SK-N-SH (cell line): ENCODE data around the gene AGFG1. TPM values are rescaled to one million over a fixed set of nuclear protein-coding genes. Genes with fewer than 3 reads are reported as not detected.

Experiments used
- CTCF ChIA-PET: fragments of 300-600, 350-600 bp; formaldehyde crosslinking; extraction: SDS; loops from one replicate; lab custom pipeline; 2021; lab: Yijun Ruan, JAX
- POLR2A ChIA-PET: fragments of 350-600 bp; sonication (Branson Sonifier 250); formaldehyde crosslinking; extraction: SDS; loops from one replicate; lab custom pipeline; 2020; ENCODE audit warnings: antibody characterized with exemption, inconsistent platforms; lab: Yijun Ruan, JAX
- DNase-seq: peaks from one replicate; pipeline ENCODE4 v3.0.0; 2012
- H2AFZ ChIP-seq: fragments of 200-600 bp; sonication (generic); 2 replicates; pipeline ENCODE4 v1.8.1; 2016; ENCODE audit warnings: antibody characterized with exemption, mild to moderate bottlenecking, low read depth
- H3F3A ChIP-seq: fragments of 200-600 bp; sonication (generic); replicated peaks from 2 replicates; pipeline ENCODE3; 2016; ENCODE audit warnings: antibody characterized with exemption, mild to moderate bottlenecking; ENCODE audit not compliant: insufficient read depth
- H3K27ac ChIP-seq, 2 experiments: fragments of 200-500 bp in 1 of 2; fragments of 200-600 bp in 1 of 2; sonication (Bioruptor generic) in 1 of 2; sonication (generic), shearing (Covaris generic) in 1 of 2; 2 replicates each; pipeline versions ENCODE4 v1.5.1 to v1.6.1; 2014 to 2016; ENCODE audit warnings: low read depth in 2 of 2, inconsistent platforms in 1 of 2, low read length in 1 of 2, mild to moderate bottlenecking in 1 of 2, mixed read lengths in 1 of 2
- H3K27me3 ChIP-seq: fragments of 200-600 bp; sonication (generic), shearing (Covaris generic); 2 replicates; pipeline ENCODE4 v1.6.1; 2016; ENCODE audit warnings: mixed run types; ENCODE audit not compliant: insufficient read depth
- H3K36me3 ChIP-seq, 2 experiments: fragments of 200-500 bp in 1 of 2; fragments of 200-600 bp in 1 of 2; sonication (Bioruptor generic) in 1 of 2; sonication (generic) in 1 of 2; replicated peaks in 1 of 2; 2 replicates each; pipeline versions ENCODE3 to v1.5.1; 2014 to 2016; ENCODE audit warnings: low read length in 1 of 2, mild to moderate bottlenecking in 1 of 2; ENCODE audit not compliant: insufficient read depth in 2 of 2, control insufficient read depth in 1 of 2
- H3K4me1 ChIP-seq, 2 experiments: fragments of 200-500 bp in 1 of 2; fragments of 200-600 bp in 1 of 2; sonication (Bioruptor generic) in 1 of 2; sonication (generic), shearing (Covaris generic) in 1 of 2; 2 replicates each; pipeline versions ENCODE4 v1.5.1 to v1.6.1; 2014 to 2016; ENCODE audit warnings: low read depth in 1 of 2, low read length in 1 of 2, mixed run types in 1 of 2; ENCODE audit not compliant: insufficient read depth in 2 of 2, control insufficient read depth in 1 of 2
- H3K4me2 ChIP-seq: fragments of 200-600 bp; sonication (generic), shearing (Covaris generic); 2 replicates; pipeline ENCODE4 v1.6.1; 2017; ENCODE audit warnings: mixed run types
- H3K4me3 ChIP-seq, 2 experiments: fragments of 200-500 bp in 1 of 2; fragments of 200-600 bp in 1 of 2; sonication (Bioruptor generic) in 1 of 2; sonication (generic), shearing (Covaris generic) in 1 of 2; 2 replicates each; pipeline versions ENCODE4 v1.5.1 to v1.8.1; 2014 to 2016; ENCODE audit warnings: low read depth in 2 of 2, inconsistent platforms in 1 of 2, low read length in 1 of 2, mild to moderate bottlenecking in 1 of 2, mixed read lengths in 1 of 2, moderate library complexity in 1 of 2
- H3K79me2 ChIP-seq: fragments of 200-600 bp; sonication (generic); 2 replicates; pipeline ENCODE4 v1.8.1; 2017; ENCODE audit warnings: mild to moderate bottlenecking; ENCODE audit not compliant: insufficient read depth
- H3K9ac ChIP-seq: fragments of 200-600 bp; sonication (generic); 2 replicates; pipeline ENCODE4 v1.6.1; 2017; ENCODE audit warnings: mixed run types
- H3K9me2 ChIP-seq: fragments of 200-600 bp; sonication (generic); 2 replicates; pipeline ENCODE4 v1.6.1; 2017; ENCODE audit warnings: mixed run types
- H3K9me3 ChIP-seq: fragments of 200-600 bp; sonication (generic); 2 replicates; pipeline ENCODE4 v1.6.1; 2017; ENCODE audit warnings: mixed run types, mild to moderate bottlenecking, moderate library complexity
- H4K20me1 ChIP-seq: fragments of 200-600 bp; sonication (generic); 2 replicates; pipeline ENCODE4 v1.6.1; 2017; ENCODE audit warnings: mild to moderate bottlenecking, mixed run types; ENCODE audit not compliant: insufficient read depth
- CHD2 ChIP-seq: fragments of 150-350 bp; IDR thresholded peaks from 2 replicates; pipeline ENCODE4 v1.6.1; 2018; ENCODE audit warnings: low read length; ENCODE audit not compliant: partially characterized antibody
- ELF1 ChIP-seq: IDR thresholded peaks from 2 replicates; pipeline ENCODE4 v1.4.0; 2012
- EZH2phosphoT487 ChIP-seq: fragments of 200-600 bp; sonication (generic); IDR thresholded peaks from 2 replicates; pipeline ENCODE4 v1.6.1; 2017; ENCODE audit warnings: low read depth, mixed run types, mild to moderate bottlenecking, antibody characterized with exemption, moderate library complexity, borderline replicate concordance
- FOSL2 ChIP-seq: IDR thresholded peaks from 2 replicates; pipeline ENCODE4 v1.4.0; 2012; ENCODE audit warnings: low read depth, mild to moderate bottlenecking, moderate library complexity, borderline replicate concordance
- FOXM1 ChIP-seq: IDR thresholded peaks from 2 replicates; pipeline ENCODE4 v1.4.0; 2012; ENCODE audit warnings: low read depth, mild to moderate bottlenecking
- GABPA ChIP-seq: IDR thresholded peaks from 2 replicates; pipeline ENCODE4 v1.4.0; 2012; ENCODE audit warnings: low read depth, mild to moderate bottlenecking
- GATA2 ChIP-seq: sonication (generic); formaldehyde crosslinking; IDR thresholded peaks from 2 replicates; pipeline ENCODE4 v1.5.0; 2020; ENCODE audit warnings: mild to moderate bottlenecking, missing genetic modification reagents
- MXI1 ChIP-seq: IDR thresholded peaks from 2 replicates; pipeline ENCODE4 v1.6.1; 2012; ENCODE audit warnings: mild to moderate bottlenecking, low read depth, low read length, improper control_type of control experiment
- NRF1 ChIP-seq: IDR thresholded peaks from 2 replicates; pipeline ENCODE4 v1.6.1; 2012; ENCODE audit warnings: low read depth, mild to moderate bottlenecking, low read length
- POLR2AphosphoS5 ChIP-seq: IDR thresholded peaks from 2 replicates; pipeline ENCODE4 v1.6.1; 2012; ENCODE audit warnings: low read depth, low read length
- RCOR1 ChIP-seq: fragments of 150-350 bp; IDR thresholded peaks from 2 replicates; pipeline ENCODE4 v1.6.1; 2017; ENCODE audit warnings: antibody characterized with exemption, low read length
- RFX5 ChIP-seq: IDR thresholded peaks from 2 replicates; pipeline ENCODE4 v1.6.1; 2012; ENCODE audit warnings: mild to moderate bottlenecking, improper control_type of control experiment, low read length
- SMC3 ChIP-seq: IDR thresholded peaks from 2 replicates; pipeline ENCODE4 v1.6.1; 2012; ENCODE audit warnings: low read depth, low read length, improper control_type of control experiment
- TAF1 ChIP-seq: IDR thresholded peaks from 2 replicates; pipeline ENCODE4 v1.6.1; 2012; ENCODE audit warnings: low read depth, mild to moderate bottlenecking, low read length, moderate library complexity, borderline replicate concordance
- TCF12 ChIP-seq: IDR thresholded peaks from 2 replicates; pipeline ENCODE4 v1.4.0; 2012
- YY1 ChIP-seq: IDR thresholded peaks from 2 replicates; pipeline ENCODE4 v1.4.0; 2012; ENCODE audit warnings: low read depth, mild to moderate bottlenecking
- WGBS: methylation state at CpG from one replicate; pipeline ENCODE4 v1.1.6; 2017; ENCODE audit warnings: low lambda C conversion rate; 5-methylcytosine and 5-hydroxymethylcytosine counted together
- polyA plus RNA-seq, 3 experiments: library from polyadenylated mRNA; depleted of rRNA; stranded (reverse); fragments of >200 nt; gene quantifications; 2 replicates each; pipeline ENCODE4 v1.2.3, GENCODE V29; 2012
- TF ChIP-seq, protein P1 (sequence below): IDR thresholded peaks from 2 replicates; pipeline ENCODE4 v1.4.0; 2012; ENCODE audit warnings: low read depth, borderline replicate concordance
- TF ChIP-seq, protein P2 (sequence below): IDR thresholded peaks from 2 replicates; pipeline ENCODE4 v1.6.1; 2012; ENCODE audit warnings: mild to moderate bottlenecking, low read depth, low read length, moderate library complexity
- TF ChIP-seq, protein P3 (sequence below): fragments of 200-600 bp; sonication (generic); IDR thresholded peaks from 2 replicates; pipeline ENCODE4 v1.6.1; 2017; ENCODE audit warnings: antibody characterized with exemption, mild to moderate bottlenecking, moderate library complexity

The AGFG1 gene
- polyA plus RNA-seq, 1 of the 3 experiments (the other 2 are of a cell fraction): 42.3 TPM

DNA sequence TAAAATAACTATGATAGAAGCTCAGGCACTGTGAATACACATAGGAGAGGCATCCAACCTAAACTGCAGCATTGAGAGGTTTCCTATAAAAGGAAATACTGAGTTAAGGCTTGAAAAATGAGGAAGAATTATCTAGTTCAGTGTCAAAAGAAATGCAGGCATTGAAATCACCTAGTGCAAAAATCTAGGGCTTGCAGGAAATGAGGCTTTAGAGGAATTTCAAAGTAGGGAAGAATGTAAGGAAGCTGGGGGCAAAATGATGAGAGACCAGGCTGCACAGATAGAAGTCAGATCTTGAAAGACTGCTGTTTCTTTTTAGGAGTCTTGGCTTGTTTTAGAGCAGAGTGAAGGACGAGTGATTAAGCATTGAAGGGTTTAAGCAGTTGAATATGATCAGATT, 98.7 kb downstream of the AGFG1 start:
- DNase-seq: no peak
- WGBS: 29% methylated on average over 1 of the region's 1 CpG

DNA sequence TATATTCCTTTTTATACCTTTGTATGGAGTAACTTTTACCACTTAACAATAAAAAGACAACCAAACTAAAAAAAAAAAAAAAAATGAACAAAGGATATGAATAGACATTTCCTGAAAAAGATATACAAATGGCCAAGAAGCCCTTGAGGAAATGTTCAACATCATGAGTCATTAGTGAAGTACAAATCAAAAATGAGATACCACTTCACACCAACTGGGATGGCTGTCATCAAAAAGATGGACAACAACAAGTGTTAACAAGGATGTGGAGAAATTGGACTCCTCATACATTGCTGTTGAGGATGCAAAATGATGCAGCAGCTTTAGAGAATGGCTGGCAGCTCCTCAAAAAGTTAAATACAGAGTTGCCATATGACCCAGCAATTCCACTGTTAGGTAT, 104.2 kb downstream of the AGFG1 start:
- H4K20me1 ChIP-seq: no peaks in the 10 kb centered on the region

More for the DNA sequence above, 98.7 kb downstream of the AGFG1 start:
- Histone ChIP-seq H3K9me3 (no peaks in the 10 kb centered on the region), H3K9me2 (no peaks in the 10 kb centered on the region), H3K27ac (no peak overlapping the region), H3K4me2 (no peak overlapping the region), H3K27me3 (no peaks in the 10 kb centered on the region), H3K4me3 (no peak overlapping the region), H3F3A (peaks cover 8% of the 10 kb centered on the region), H3K9ac (no peak overlapping the region), H3K4me1 (no peaks in the 10 kb centered on the region), H2AFZ (no peak overlapping the region), H4K20me1 (no peaks in the 10 kb centered on the region), H3K36me3 (peaks cover 0 to 4% of the 10 kb centered on the region in 2 experiments), H3K79me2 (no peaks in the 10 kb centered on the region)
- ChIA-PET POLR2A (no interaction called here), CTCF (interaction anchor here (0.8 to 1.0 kb wide), 2 partner anchors 60 to 87 kb away, joined by 3 read pairs; no protein-coding TSS in a partner anchor)
- TF ChIP-seq SMC3: no peak

DNA sequence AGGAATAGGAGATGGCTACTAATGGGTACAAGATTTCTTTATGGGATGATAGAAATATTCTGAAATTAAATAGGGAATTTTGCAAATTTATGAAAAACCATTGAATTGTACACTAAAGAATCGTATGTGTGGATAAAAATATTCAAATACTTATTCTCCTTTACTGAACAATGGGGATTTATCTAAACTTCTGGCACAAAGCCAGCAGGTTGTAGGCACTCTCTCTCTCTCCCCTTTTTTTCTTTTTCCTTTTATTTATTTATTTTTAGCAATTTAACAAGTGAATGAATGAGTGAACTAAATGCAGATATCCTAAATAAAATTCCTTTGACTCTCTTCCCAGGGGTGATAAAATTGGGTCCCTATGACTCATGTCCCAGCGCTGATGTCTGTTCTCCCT, 104.9 kb downstream of the AGFG1 start:
- H3K36me3 ChIP-seq: no peaks in the 10 kb centered on the region
- no peaks in the 10 kb centered on the region for H3K4me1 ChIP-seq
- no peak overlapping the region for H3K27ac ChIP-seq
- ChIA-PET POLR2A (no interaction called here), CTCF (no interaction called here)
- H3K27me3 ChIP-seq: no peaks in the 10 kb centered on the region
- no peaks in the 10 kb centered on the region for H4K20me1 ChIP-seq
- H2AFZ ChIP-seq: no peak overlapping the region
- no peak overlapping the region for H3K9ac ChIP-seq
- H3F3A ChIP-seq: no peaks in the 10 kb centered on the region
- no peaks in the 10 kb centered on the region for H3K9me2 ChIP-seq
- 52% methylated on average over 2 of the region's 2 CpGs for WGBS
- no peaks in the 10 kb centered on the region for H3K9me3 ChIP-seq
- no peak overlapping the region for H3K4me2 ChIP-seq
- no peaks in the 10 kb centered on the region for H3K79me2 ChIP-seq
- no peak for DNase-seq
- H3K4me3 ChIP-seq: no peak overlapping the region
- TF ChIP-seq SMC3 (no peak), GABPA (no peak), POLR2AphosphoS5 (no peak), RFX5 (no peak), MXI1 (no peak), ELF1 (no peak), NRF1 (no peak), EZH2phosphoT487 (no peak), YY1 (no peak), RCOR1 (no peak), GATA2 (CRISPR knock-in tag) (no peak), TAF1 (no peak)
- TF ChIP-seq, protein P1, sequence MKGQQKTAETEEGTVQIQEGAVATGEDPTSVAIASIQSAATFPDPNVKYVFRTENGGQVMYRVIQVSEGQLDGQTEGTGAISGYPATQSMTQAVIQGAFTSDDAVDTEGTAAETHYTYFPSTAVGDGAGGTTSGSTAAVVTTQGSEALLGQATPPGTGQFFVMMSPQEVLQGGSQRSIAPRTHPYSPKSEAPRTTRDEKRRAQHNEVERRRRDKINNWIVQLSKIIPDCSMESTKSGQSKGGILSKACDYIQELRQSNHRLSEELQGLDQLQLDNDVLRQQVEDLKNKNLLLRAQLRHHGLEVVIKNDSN: no peak
- TF ChIP-seq, protein P2, sequence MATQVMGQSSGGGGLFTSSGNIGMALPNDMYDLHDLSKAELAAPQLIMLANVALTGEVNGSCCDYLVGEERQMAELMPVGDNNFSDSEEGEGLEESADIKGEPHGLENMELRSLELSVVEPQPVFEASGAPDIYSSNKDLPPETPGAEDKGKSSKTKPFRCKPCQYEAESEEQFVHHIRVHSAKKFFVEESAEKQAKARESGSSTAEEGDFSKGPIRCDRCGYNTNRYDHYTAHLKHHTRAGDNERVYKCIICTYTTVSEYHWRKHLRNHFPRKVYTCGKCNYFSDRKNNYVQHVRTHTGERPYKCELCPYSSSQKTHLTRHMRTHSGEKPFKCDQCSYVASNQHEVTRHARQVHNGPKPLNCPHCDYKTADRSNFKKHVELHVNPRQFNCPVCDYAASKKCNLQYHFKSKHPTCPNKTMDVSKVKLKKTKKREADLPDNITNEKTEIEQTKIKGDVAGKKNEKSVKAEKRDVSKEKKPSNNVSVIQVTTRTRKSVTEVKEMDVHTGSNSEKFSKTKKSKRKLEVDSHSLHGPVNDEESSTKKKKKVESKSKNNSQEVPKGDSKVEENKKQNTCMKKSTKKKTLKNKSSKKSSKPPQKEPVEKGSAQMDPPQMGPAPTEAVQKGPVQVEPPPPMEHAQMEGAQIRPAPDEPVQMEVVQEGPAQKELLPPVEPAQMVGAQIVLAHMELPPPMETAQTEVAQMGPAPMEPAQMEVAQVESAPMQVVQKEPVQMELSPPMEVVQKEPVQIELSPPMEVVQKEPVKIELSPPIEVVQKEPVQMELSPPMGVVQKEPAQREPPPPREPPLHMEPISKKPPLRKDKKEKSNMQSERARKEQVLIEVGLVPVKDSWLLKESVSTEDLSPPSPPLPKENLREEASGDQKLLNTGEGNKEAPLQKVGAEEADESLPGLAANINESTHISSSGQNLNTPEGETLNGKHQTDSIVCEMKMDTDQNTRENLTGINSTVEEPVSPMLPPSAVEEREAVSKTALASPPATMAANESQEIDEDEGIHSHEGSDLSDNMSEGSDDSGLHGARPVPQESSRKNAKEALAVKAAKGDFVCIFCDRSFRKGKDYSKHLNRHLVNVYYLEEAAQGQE: no peak
- TF ChIP-seq, protein P3, sequence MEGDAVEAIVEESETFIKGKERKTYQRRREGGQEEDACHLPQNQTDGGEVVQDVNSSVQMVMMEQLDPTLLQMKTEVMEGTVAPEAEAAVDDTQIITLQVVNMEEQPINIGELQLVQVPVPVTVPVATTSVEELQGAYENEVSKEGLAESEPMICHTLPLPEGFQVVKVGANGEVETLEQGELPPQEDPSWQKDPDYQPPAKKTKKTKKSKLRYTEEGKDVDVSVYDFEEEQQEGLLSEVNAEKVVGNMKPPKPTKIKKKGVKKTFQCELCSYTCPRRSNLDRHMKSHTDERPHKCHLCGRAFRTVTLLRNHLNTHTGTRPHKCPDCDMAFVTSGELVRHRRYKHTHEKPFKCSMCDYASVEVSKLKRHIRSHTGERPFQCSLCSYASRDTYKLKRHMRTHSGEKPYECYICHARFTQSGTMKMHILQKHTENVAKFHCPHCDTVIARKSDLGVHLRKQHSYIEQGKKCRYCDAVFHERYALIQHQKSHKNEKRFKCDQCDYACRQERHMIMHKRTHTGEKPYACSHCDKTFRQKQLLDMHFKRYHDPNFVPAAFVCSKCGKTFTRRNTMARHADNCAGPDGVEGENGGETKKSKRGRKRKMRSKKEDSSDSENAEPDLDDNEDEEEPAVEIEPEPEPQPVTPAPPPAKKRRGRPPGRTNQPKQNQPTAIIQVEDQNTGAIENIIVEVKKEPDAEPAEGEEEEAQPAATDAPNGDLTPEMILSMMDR: no peak

More for the DNA sequence above, 104.2 kb downstream of the AGFG1 start:
- Histone ChIP-seq H3K36me3 (no peaks in the 10 kb centered on the region), H2AFZ (no peak overlapping the region), H3K9me2 (no peaks in the 10 kb centered on the region), H3K27me3 (no peaks in the 10 kb centered on the region), H3F3A (no peaks in the 10 kb centered on the region), H3K4me3 (no peak overlapping the region), H3K79me2 (no peaks in the 10 kb centered on the region), H3K4me1 (no peaks in the 10 kb centered on the region), H3K27ac (no peak overlapping the region), H3K4me2 (no peak overlapping the region), H3K9ac (no peak overlapping the region), H3K9me3 (no peaks in the 10 kb centered on the region)
- TF ChIP-seq FOXM1 (no peak), TCF12 (no peak), CHD2 (no peak), FOSL2 (no peak)
- POLR2A ChIA-PET: no interaction called here
- CTCF ChIA-PET: no interaction called here
- no peak for DNase-seq
